Measurements from ENCODE around the gene TBC1D22B. TPM values are rescaled to one million over a fixed set of nuclear protein-coding genes. Genes with fewer than 3 reads are reported as not detected.

TBC1D22B gene
- total and polyA plus RNA-seq, 2 experiments from 2014 or later: 9.1 to 19.9 TPM

GRCh38 chr6:37302086-37302686 is 44.6 kb downstream of the TBC1D22B start:
- H3K27me3 ChIP-seq (ENCODE audit: insufficient read depth): no peaks in the 10 kb centered on the region
- no peak overlapping the region for H3K4me2 ChIP-seq
- TF ChIP-seq ZNF462 (CRISPR knock-in tag; IDR thresholded peaks at IDR 0.05): no peak
- TF ChIP-seq NANOG (IDR thresholded peaks at IDR 0.05; ENCODE audit: borderline replicate concordance): no peak
- TF ChIP-seq ZNF114 (CRISPR knock-in tag; IDR thresholded peaks at IDR 0.05): no peak
- TF ChIP-seq POLR2AphosphoS5 (IDR thresholded peaks at IDR 0.05; ENCODE audit: low read depth): no peak
- no peak for TF ChIP-seq EZH2 (IDR thresholded peaks at IDR 0.05; ENCODE audit: low read depth, unreplicated experiment)
- TF ChIP-seq ETS1 (IDR thresholded peaks at IDR 0.05): no peak
- TF ChIP-seq ZNF331 (CRISPR knock-in tag; IDR thresholded peaks at IDR 0.05; ENCODE audit: low read depth): no peak
- no peak for TF ChIP-seq CTCF (conservative IDR thresholded peaks at IDR 0.05; ENCODE audit: low read depth in 2 of 2)
- TF ChIP-seq CREB1 (CRISPR knock-in tag; IDR thresholded peaks at IDR 0.05; ENCODE audit: low read depth): no peak
- no peak for TF ChIP-seq REST (IDR thresholded peaks at IDR 0.05; ENCODE audit: unreplicated experiment)
- H3K4me1 ChIP-seq (ENCODE audit: insufficient read depth): no peaks in the 10 kb centered on the region
- peaks cover 3% of the 10 kb centered on the region; the same call in 1 of the 2 replicates for H4K20me1 ChIP-seq (replicated peaks; ENCODE audit: insufficient read depth)
- no peak overlapping the region for H3K27ac ChIP-seq (ENCODE audit: low read depth)
- H3F3A ChIP-seq (replicated peaks; ENCODE audit: low read depth): no peaks in the 10 kb centered on the region
- no peaks in the 10 kb centered on the region; the same call in 1 of the 2 replicates for H3K36me3 ChIP-seq (ENCODE audit: insufficient read depth)
- ATAC-seq (no peak), DNase-seq (ENCODE audit: low spot score) (no peak)
- Mint-ChIP-seq H3K4me3 (no peak overlapping the region), H3K27ac (no peak overlapping the region), H3K27me3 (ENCODE audit: insufficient read depth, low read depth, poor library complexity) (no peaks in the 10 kb centered on the region), H3K36me3 (ENCODE audit: low read depth) (peaks cover 19% of the 10 kb centered on the region), H3K9me3 (no peaks in the 10 kb centered on the region; the same call in 2 of the 3 replicates), H3K4me1 (no peaks in the 10 kb centered on the region)
- H3K9me2 ChIP-seq (ENCODE audit: insufficient read depth): no peaks in the 10 kb centered on the region
- H3K79me2 ChIP-seq (replicated peaks; ENCODE audit: insufficient read depth): no peaks in the 10 kb centered on the region
- H3K4me3 ChIP-seq: no peak overlapping the region
- H2AFZ ChIP-seq: no peak overlapping the region
